Measurements from ENCODE around the gene DNAH1. TPM values are rescaled to one million over a fixed set of nuclear protein-coding genes. Genes with fewer than 3 reads are reported as not detected.

Gene DNAH1
- total RNA-seq, 1 experiment from 2014 or later, result 8.3 TPM

GRCh38 chr3:52384019-52384761 lies 68.1 kb downstream of the DNAH1 start:
- Histone ChIP-seq H3K4me3 (ENCODE audit: low read length) (no peak overlapping the region), H3K27ac (ENCODE audit: low read length) (no peak overlapping the region), H3K27me3 (ENCODE audit: low read length) (no peaks in the 10 kb centered on the region), H3K9me2 (replicated peaks; ENCODE audit: insufficient read depth, low read length) (no peaks in the 10 kb centered on the region), H3K9me3 (ENCODE audit: low read length) (no peaks in the 10 kb centered on the region), H3K79me2 (ENCODE audit: low read length) (no peaks in the 10 kb centered on the region), H3K36me3 (ENCODE audit: insufficient read depth, low read length) (no peaks in the 10 kb centered on the region), H3K4me2 (ENCODE audit: low read depth, low read length, poor library complexity, severe bottlenecking) (no peak overlapping the region), H3K9ac (ENCODE audit: low read length) (no peak overlapping the region), H3K4me1 (ENCODE audit: low read length) (peaks cover 48% of the 10 kb centered on the region), H4K20me1 (ENCODE audit: insufficient read depth, low read depth, low read length) (no peaks in the 10 kb centered on the region), H2AFZ (ENCODE audit: low read length) (no peak overlapping the region)
- no peak for DNase-seq

- Histone ChIP-seq H3K79me2 (ENCODE audit: low read length) (no peaks in the 10 kb centered on the region), H3K27ac (ENCODE audit: low read length) (no peak overlapping the region), H3K9ac (ENCODE audit: low read length) (0 out of 2 replicates have a peak overlapping the region, but pooled peaks have one; percentile 10), H3K4me3 (ENCODE audit: low read length) (no peak overlapping the region), H3K36me3 (ENCODE audit: insufficient read depth, low read length) (no peaks in the 10 kb centered on the region), H3K27me3 (ENCODE audit: low read length) (no peaks in the 10 kb centered on the region), H3K9me3 (ENCODE audit: low read length) (no peaks in the 10 kb centered on the region), H4K20me1 (ENCODE audit: insufficient read depth, low read depth, low read length) (no peaks in the 10 kb centered on the region), H3K4me1 (ENCODE audit: low read length) (peaks cover 47% of the 10 kb centered on the region), H2AFZ (ENCODE audit: low read length) (no peak overlapping the region), H3K9me2 (replicated peaks; ENCODE audit: insufficient read depth, low read length) (no peaks in the 10 kb centered on the region), H3K4me2 (ENCODE audit: low read depth, low read length, poor library complexity, severe bottlenecking) (peak overlapping the region; percentile 8)
- peak; percentile 93 for DNase-seq
Measured at GRCh38 chr3:52385157-52385556, 69.0 kb downstream of the DNAH1 start.

- no peaks in the 10 kb centered on the region for H3K36me3 ChIP-seq (ENCODE audit: insufficient read depth, low read length)
- H3K9me3 ChIP-seq (ENCODE audit: low read length), result no peaks in the 10 kb centered on the region
- peak overlapping the region; percentile 77 for H3K4me2 ChIP-seq (ENCODE audit: low read depth, low read length, poor library complexity, severe bottlenecking)
- no peaks in the 10 kb centered on the region for H3K9me2 ChIP-seq (replicated peaks; ENCODE audit: insufficient read depth, low read length)
- H3K27ac ChIP-seq (ENCODE audit: low read length), result peak overlapping the region; percentile 92
- no peaks in the 10 kb centered on the region for H3K79me2 ChIP-seq (ENCODE audit: low read length)
- peak overlapping the region; percentile 74 for H3K9ac ChIP-seq (ENCODE audit: low read length)
- H2AFZ ChIP-seq (ENCODE audit: low read length), result no peak overlapping the region
- H3K4me3 ChIP-seq (ENCODE audit: low read length), result peak overlapping the region; percentile 58
- H4K20me1 ChIP-seq (ENCODE audit: insufficient read depth, low read depth, low read length), result no peaks in the 10 kb centered on the region
- no peaks in the 10 kb centered on the region for H3K27me3 ChIP-seq (ENCODE audit: low read length)
- H3K4me1 ChIP-seq (ENCODE audit: low read length), result peaks cover 47% of the 10 kb centered on the region
- peak; percentile 95 for DNase-seq
Measured at GRCh38 chr3:52387481-52387880, 71.4 kb downstream of the DNAH1 start.

- H3K27ac ChIP-seq (ENCODE audit: low read length), result peak overlapping the region; percentile 92; the same call in 1 of the 2 replicates
- no peaks in the 10 kb centered on the region for H3K79me2 ChIP-seq (ENCODE audit: low read length)
- H3K36me3 ChIP-seq (ENCODE audit: insufficient read depth, low read length), result no peaks in the 10 kb centered on the region
- H3K4me1 ChIP-seq (ENCODE audit: low read length), result peaks cover 47% of the 10 kb centered on the region
- H3K9me2 ChIP-seq (replicated peaks; ENCODE audit: insufficient read depth, low read length), result no peaks in the 10 kb centered on the region
- H3K9me3 ChIP-seq (ENCODE audit: low read length), result no peaks in the 10 kb centered on the region
- no peak overlapping the region for H2AFZ ChIP-seq (ENCODE audit: low read length)
- peak; percentile 70 for DNase-seq
- H3K4me3 ChIP-seq (ENCODE audit: low read length), result no peak overlapping the region; the same call in 1 of the 2 replicates
- peak overlapping the region; percentile 74; the same call in 1 of the 2 replicates for H3K9ac ChIP-seq (ENCODE audit: low read length)
- peak overlapping the region; percentile 77 for H3K4me2 ChIP-seq (ENCODE audit: low read depth, low read length, poor library complexity, severe bottlenecking)
- H4K20me1 ChIP-seq (ENCODE audit: insufficient read depth, low read depth, low read length), result no peaks in the 10 kb centered on the region
- H3K27me3 ChIP-seq (ENCODE audit: low read length), result no peaks in the 10 kb centered on the region
Measured at GRCh38 chr3:52388348-52388821, 72.3 kb downstream of the DNAH1 start.

GRCh38 chr3:52388933-52389332 lies 72.8 kb downstream of the DNAH1 start:
- no peaks in the 10 kb centered on the region for H3K9me3 ChIP-seq (ENCODE audit: low read length)
- no peak overlapping the region for H3K27ac ChIP-seq (ENCODE audit: low read length)
- no peak overlapping the region for H3K9ac ChIP-seq (ENCODE audit: low read length)
- peak; percentile 76 for DNase-seq
- no peak overlapping the region for H3K4me2 ChIP-seq (ENCODE audit: low read depth, low read length, poor library complexity, severe bottlenecking)
- no peaks in the 10 kb centered on the region for H3K9me2 ChIP-seq (replicated peaks; ENCODE audit: insufficient read depth, low read length)
- peaks cover 45% of the 10 kb centered on the region for H3K4me1 ChIP-seq (ENCODE audit: low read length)
- no peaks in the 10 kb centered on the region for H4K20me1 ChIP-seq (ENCODE audit: insufficient read depth, low read depth, low read length)
- H3K36me3 ChIP-seq (ENCODE audit: insufficient read depth, low read length), result no peaks in the 10 kb centered on the region
- H2AFZ ChIP-seq (ENCODE audit: low read length), result no peak overlapping the region
- no peaks in the 10 kb centered on the region for H3K79me2 ChIP-seq (ENCODE audit: low read length)
- H3K27me3 ChIP-seq (ENCODE audit: low read length), result no peaks in the 10 kb centered on the region
- no peak overlapping the region for H3K4me3 ChIP-seq (ENCODE audit: low read length)

- Histone ChIP-seq H3K9me3 (ENCODE audit: low read length) (no peaks in the 10 kb centered on the region), H4K20me1 (ENCODE audit: insufficient read depth, low read depth, low read length) (no peaks in the 10 kb centered on the region), H3K79me2 (ENCODE audit: low read length) (no peaks in the 10 kb centered on the region), H3K4me2 (ENCODE audit: low read depth, low read length, poor library complexity, severe bottlenecking) (no peak overlapping the region), H2AFZ (ENCODE audit: low read length) (no peak overlapping the region), H3K9me2 (replicated peaks; ENCODE audit: insufficient read depth, low read length) (no peaks in the 10 kb centered on the region), H3K36me3 (ENCODE audit: insufficient read depth, low read length) (no peaks in the 10 kb centered on the region), H3K27me3 (ENCODE audit: low read length) (no peaks in the 10 kb centered on the region), H3K27ac (ENCODE audit: low read length) (no peak overlapping the region), H3K9ac (ENCODE audit: low read length) (no peak overlapping the region), H3K4me3 (ENCODE audit: low read length) (no peak overlapping the region), H3K4me1 (ENCODE audit: low read length) (peaks cover 25% of the 10 kb centered on the region)
- DNase-seq, result no peak
Measured at GRCh38 chr3:52391096-52391495, 75.0 kb downstream of the DNAH1 start.

GRCh38 chr3:52392216-52392930 lies 76.3 kb downstream of the DNAH1 start:
- Histone ChIP-seq H3K4me1 (ENCODE audit: low read length) (peaks cover 12% of the 10 kb centered on the region), H4K20me1 (ENCODE audit: insufficient read depth, low read depth, low read length) (no peaks in the 10 kb centered on the region), H3K9me2 (replicated peaks; ENCODE audit: insufficient read depth, low read length) (no peaks in the 10 kb centered on the region), H3K9ac (ENCODE audit: low read length) (no peak overlapping the region), H3K27ac (ENCODE audit: low read length) (no peak overlapping the region), H3K4me2 (ENCODE audit: low read depth, low read length, poor library complexity, severe bottlenecking) (no peak overlapping the region), H3K79me2 (ENCODE audit: low read length) (no peaks in the 10 kb centered on the region), H3K4me3 (ENCODE audit: low read length) (no peak overlapping the region), H3K27me3 (ENCODE audit: low read length) (no peaks in the 10 kb centered on the region), H3K9me3 (ENCODE audit: low read length) (no peaks in the 10 kb centered on the region), H2AFZ (ENCODE audit: low read length) (no peak overlapping the region), H3K36me3 (ENCODE audit: insufficient read depth, low read length) (no peaks in the 10 kb centered on the region)
- no peak for DNase-seq

GRCh38 chr3:52393131-52393807 lies 77.2 kb downstream of the DNAH1 start:
- DNase-seq, result no peak
- Histone ChIP-seq H3K27me3 (ENCODE audit: low read length) (no peaks in the 10 kb centered on the region), H3K27ac (ENCODE audit: low read length) (no peak overlapping the region), H3K4me3 (ENCODE audit: low read length) (no peak overlapping the region), H3K9ac (ENCODE audit: low read length) (no peak overlapping the region), H3K79me2 (ENCODE audit: low read length) (no peaks in the 10 kb centered on the region), H3K4me2 (ENCODE audit: low read depth, low read length, poor library complexity, severe bottlenecking) (no peak overlapping the region), H3K4me1 (ENCODE audit: low read length) (peaks cover 3% of the 10 kb centered on the region), H4K20me1 (ENCODE audit: insufficient read depth, low read depth, low read length) (no peaks in the 10 kb centered on the region), H2AFZ (ENCODE audit: low read length) (no peak overlapping the region), H3K9me3 (ENCODE audit: low read length) (no peaks in the 10 kb centered on the region), H3K9me2 (replicated peaks; ENCODE audit: insufficient read depth, low read length) (no peaks in the 10 kb centered on the region), H3K36me3 (ENCODE audit: insufficient read depth, low read length) (no peaks in the 10 kb centered on the region)

Measured in Karpas-422 (cell line).